AG09309 (cell line): ENCODE results near the gene VWA5A.

Experiments used
- DNase-seq: peaks from one replicate; pipeline ENCODE4 v3.0.0-alpha.2; 2010; ENCODE audit warnings: low read depth
- H3K4me3 ChIP-seq: 2 replicates; pipeline ENCODE4 v1.5.1; 2011; ENCODE audit warnings: mild to moderate bottlenecking, low read depth, low read length, moderate library complexity; ENCODE audit not compliant: control insufficient read depth
- TF ChIP-seq, protein P1 (sequence below): IDR thresholded peaks from 2 replicates; pipeline ENCODE4 v1.5.1; 2011; ENCODE audit warnings: mild to moderate bottlenecking, low read depth, low read length, inconsistent platforms; ENCODE audit not compliant: insufficient read depth, control insufficient read depth; ENCODE audit errors: missing control alignments

VWA5A gene

GRCh38 chr11:124172101-124172500 lies 56.9 kb downstream of the VWA5A start:
- no peak overlapping the region for H3K4me3 ChIP-seq
- TF ChIP-seq, protein P1, sequence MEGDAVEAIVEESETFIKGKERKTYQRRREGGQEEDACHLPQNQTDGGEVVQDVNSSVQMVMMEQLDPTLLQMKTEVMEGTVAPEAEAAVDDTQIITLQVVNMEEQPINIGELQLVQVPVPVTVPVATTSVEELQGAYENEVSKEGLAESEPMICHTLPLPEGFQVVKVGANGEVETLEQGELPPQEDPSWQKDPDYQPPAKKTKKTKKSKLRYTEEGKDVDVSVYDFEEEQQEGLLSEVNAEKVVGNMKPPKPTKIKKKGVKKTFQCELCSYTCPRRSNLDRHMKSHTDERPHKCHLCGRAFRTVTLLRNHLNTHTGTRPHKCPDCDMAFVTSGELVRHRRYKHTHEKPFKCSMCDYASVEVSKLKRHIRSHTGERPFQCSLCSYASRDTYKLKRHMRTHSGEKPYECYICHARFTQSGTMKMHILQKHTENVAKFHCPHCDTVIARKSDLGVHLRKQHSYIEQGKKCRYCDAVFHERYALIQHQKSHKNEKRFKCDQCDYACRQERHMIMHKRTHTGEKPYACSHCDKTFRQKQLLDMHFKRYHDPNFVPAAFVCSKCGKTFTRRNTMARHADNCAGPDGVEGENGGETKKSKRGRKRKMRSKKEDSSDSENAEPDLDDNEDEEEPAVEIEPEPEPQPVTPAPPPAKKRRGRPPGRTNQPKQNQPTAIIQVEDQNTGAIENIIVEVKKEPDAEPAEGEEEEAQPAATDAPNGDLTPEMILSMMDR = no peak
- DNase-seq = no peak

DNA sequence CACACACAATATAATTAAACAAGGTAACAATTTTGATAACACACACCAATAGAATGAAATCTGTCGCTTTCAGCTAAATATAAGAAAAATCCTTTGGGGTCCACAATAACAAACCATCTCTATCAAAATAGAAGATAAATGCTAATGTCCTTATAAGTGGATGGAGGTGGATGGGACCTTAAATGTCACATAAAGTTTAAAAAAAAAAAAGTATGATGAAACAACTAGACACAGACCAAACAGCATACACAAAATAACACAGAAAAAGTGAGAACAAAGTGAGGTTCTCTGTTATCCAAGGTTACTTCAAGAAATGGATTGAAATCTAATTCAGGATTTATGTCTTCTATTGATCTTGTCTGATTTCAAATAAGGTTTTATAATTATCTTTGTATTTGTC lies 57.3 kb downstream of the VWA5A start:
- no peak overlapping the region for H3K4me3 ChIP-seq
- no peak for DNase-seq
- TF ChIP-seq, protein P1 = no peak

DNA sequence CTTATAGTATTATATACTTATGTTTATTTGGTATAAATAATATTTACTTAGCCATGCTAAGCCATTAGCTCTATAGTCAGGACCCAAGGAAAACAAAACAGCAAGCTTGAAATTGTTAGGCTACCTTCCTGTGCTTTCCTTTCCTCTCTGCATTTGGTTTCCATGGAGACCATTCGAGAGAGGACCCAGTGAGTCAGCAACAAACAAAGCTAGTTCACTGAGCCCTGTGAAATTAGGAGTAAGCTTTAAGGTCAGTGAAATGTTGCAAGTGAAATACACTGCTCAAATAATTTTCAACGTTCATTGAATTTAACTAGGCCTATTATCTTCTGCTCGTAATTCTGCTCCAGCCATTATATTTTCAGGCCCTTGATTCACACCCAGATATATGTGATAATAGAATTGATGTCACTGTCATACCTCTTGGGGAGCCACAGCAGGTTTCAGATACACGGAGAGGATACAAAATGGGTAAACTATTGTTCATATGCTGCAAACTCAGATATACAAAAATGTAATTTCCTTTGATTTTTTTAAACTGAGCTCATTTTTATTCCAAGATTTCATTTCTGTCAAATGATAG lies 58.8 kb downstream of the VWA5A start:
- H3K4me3 ChIP-seq = no peak overlapping the region
- TF ChIP-seq, protein P1 = no peak
- DNase-seq = no peak

DNA sequence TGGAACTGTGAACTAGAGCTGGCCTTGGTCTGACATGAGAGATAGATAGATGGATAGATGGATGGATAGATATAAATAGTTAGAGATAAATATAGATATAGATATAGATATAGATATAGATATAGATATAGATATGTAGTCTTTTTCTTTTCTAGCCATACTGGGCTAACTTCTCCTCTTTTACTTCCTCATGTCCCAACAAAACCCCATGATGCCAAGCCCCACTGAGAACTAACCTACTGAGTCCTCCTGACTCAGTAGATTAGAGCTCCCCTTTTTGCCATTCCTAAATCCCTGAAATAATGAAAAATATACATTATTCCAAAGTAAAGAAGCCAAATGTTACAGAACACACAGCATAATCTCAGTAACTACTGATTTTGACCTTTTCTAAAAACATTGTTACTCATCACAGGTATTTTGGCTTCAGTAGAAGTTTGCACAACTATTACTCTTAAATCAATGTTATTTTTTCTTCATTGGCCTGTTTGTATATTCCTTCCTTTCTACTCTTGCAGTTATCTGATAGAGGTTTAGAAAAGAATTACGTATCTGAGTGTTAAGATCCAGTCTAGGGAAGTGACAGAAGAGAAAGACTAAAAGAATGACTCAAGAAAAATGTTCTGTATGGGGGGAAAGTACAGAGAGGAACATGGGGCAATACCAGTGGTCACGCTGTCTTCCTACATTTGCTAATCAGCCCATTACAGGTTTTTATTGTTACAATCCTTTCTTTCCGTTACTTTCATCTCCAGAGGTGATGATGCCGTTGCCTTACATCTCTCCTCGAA lies 61.9 kb downstream of the VWA5A start:
- DNase-seq = no peak
- TF ChIP-seq, protein P1 = no peak
- no peak overlapping the region for H3K4me3 ChIP-seq

GRCh38 chr11:124179310-124179709 lies 64.1 kb downstream of the VWA5A start:
- no peak overlapping the region for H3K4me3 ChIP-seq
- TF ChIP-seq, protein P1 = no peak
- no peak for DNase-seq

GRCh38 chr11:124183068-124183467 lies 67.8 kb downstream of the VWA5A start, which contains the start of gene OR10D3:
TSS of gene OR10D3 (plus strand) at chr11:124183345. CDS start at chr11:124185270, 1,925 bp downstream.
- DNase-seq = no peak
- TF ChIP-seq, protein P1 = no peak
- H3K4me3 ChIP-seq = no peak within 1 kb of the TSS
